Measurements from ENCODE around the gene FOXD4.
"Not testable (repeated sequence)": the region's sequence is repeated elsewhere in the genome, so short reads cannot be mapped to it uniquely, and the experiment has no call there.

Gene FOXD4

DNA sequence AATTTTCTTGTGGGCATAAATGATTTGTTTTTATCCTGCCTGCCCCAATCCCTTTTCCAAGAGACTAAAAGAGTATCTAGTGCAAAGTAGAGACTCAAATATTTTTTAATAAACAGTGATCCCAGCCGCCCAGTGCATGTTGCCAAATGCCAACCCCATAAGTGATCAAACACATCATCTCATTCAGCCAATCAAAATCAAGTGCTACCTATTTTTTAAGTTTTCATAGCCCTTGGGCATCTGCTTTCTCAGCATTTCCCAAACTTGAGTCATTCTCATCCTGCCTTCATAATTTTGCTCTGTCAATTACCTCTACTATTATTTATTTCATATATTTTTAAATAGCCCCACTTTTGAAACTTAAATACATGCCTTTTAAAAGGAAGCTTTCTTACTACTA lies 27.4 kb downstream of the FOXD4 start:
- DNase-seq: not testable (repeated sequence)

DNA sequence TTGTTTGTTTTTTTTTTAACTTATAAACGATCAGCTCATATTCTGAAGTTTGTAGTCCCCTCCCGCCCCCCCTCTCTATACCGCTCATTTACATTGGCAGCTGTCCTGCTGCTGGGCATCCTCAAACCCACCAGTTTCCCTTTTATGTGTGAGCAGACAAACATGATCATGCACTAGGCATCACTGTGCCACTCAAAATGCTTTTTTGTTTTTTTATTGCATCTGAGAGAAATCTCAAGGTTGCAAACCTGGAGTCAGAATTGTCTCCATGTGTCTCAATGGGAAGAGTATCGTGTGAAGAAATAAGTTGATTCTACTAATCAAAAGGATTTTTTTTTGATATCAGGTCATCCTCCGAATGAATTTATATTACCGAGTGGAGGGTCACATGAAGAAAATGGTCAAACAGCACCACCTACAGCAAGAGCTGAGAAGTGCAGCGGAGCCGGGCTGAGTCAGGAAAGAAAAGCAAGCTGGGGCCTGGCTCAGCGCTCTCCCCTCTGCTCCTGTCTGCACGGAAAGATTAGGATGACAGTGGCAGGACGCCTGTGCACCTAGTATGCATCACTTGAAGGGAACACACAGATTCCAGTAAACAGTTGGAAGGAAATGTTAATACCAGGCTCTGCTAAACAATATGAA lies 29.7 kb downstream of the FOXD4 start:
- peak in 1 of 2 donors; percentile 10 for DNase-seq

DNA sequence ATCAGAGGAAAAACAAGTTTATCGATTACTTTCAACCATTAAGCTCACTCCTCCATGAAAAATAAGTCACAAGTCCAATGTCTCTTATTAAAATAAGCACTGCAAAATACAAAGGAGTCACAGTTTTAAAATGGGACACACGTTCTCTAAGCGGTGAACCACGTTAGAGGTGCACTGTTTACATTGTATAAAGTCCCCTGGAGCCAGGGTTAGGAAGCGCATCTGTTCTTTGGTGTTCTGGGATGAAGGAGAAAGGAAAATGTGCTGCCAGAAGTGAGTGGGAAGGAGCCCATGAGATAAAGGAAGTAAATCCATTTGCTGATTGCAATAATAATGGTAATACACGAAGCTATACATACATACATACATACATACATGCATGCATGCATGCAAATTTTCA lies 30.4 kb downstream of the FOXD4 start:
- not testable (repeated sequence) for DNase-seq

DNA sequence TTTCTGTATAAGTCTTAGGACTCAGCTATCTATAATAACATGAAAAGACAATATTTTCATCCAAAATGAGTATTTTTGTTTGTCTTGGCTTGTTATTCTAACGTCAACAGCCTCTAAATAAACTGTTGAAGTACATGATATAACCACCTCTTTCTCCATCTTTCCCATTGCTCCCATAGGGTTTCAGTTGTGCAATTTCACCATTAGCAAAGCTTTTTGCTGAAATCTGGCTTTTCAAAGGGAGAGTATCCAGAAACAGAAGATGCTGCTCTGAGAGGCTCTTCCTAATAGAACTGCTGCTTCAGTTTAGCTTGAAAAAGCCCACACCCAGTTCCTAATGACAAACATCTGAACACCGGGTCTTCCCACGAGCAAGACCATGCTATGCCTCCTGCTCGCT lies 31.1 kb downstream of the FOXD4 start:
- not testable (repeated sequence) for DNase-seq

DNA sequence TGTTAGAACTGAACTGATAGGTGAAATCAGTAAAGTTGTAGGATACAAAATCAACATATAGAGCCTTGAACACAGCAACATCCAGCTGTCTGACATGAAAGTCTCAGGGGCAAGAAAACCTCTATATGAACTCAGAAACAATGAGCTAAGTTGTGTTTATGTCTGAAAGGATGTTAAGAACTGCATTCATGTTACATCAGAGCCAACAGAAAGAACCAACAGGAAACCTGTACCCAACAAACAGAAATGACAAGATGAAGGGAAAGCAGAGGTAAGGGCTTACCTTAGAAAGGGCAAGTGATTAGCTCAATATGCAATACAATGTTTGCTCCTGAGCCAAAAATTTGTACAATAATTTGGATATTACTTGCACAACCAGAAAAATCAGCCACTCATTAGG lies 31.5 kb downstream of the FOXD4 start:
- not testable (repeated sequence) for DNase-seq

DNA sequence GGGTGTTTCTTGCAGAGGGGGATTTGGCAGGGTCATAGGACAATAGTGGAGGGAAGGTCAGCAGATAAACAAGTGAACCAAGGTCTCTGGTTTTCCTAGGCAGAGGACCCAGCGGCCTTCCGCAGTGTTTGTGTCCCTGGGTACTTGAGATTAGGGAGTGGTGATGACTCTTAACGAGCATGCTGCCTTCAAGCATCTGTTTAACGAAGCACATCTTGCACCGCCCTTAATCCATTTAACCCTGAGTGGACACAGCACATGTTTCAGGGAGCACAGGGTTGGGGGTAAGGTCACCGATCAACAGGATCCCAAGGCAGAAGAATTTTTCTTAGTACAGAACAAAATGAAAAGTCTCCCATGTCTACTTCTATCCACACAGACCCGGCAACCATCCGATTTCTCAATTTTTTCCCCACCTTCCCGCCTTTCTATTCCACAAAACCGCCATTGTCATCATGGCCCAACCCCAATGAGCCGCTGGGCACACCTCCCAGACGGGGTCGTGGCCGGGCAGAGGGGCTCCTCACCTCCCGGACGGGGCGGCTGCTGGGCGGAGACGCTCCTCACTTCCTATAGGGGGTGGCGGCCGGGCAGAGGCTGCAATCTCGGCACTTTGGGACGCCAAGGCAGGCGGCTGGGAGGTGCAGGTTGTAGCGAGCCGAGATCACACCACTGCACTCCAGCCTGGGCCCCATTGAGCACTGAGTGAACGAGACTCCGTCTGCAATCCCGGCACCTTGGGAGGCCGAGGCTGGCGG lies 35.1 kb downstream of the FOXD4 start:
- not testable (repeated sequence) for DNase-seq

DNA sequence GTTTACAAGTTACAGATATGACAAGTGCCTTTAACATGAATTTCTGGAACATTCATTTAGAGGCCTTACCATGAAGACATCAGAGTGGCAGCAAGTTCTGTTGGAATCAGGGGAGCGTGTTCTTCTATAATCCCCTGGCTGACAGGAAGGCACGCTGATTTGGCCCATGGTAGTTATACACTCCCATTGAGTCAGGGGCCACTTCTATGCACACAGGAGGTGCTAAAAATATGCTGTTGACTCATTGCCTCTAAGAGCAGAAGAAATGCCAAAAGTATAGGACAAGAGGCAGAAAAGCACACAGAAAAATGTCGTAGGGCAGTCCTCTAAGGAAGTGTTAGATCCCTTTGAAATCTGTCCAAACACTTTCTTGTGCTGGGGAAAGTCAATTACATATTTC lies 39.9 kb downstream of the FOXD4 start:
- not testable (repeated sequence) for DNase-seq

DNA sequence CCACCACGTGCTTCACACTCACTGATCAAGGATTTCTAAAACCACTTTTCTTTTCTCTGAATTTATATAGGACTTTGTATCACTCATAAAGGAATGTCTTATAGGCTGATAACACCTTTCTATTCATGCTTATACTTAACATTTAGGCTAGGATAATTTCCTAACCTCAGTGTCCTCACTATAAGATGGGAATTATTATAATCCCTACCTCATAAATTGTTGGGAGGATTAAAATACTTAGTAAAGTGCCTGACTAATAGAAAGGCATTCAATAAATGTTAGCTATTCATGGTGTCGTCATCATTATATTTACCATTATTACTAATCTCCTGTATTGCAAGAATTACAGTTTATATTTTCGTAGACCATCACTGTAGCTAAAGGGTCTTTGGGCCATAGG lies 41.8 kb downstream of the FOXD4 start:
- DNase-seq: not testable (repeated sequence)

DNA sequence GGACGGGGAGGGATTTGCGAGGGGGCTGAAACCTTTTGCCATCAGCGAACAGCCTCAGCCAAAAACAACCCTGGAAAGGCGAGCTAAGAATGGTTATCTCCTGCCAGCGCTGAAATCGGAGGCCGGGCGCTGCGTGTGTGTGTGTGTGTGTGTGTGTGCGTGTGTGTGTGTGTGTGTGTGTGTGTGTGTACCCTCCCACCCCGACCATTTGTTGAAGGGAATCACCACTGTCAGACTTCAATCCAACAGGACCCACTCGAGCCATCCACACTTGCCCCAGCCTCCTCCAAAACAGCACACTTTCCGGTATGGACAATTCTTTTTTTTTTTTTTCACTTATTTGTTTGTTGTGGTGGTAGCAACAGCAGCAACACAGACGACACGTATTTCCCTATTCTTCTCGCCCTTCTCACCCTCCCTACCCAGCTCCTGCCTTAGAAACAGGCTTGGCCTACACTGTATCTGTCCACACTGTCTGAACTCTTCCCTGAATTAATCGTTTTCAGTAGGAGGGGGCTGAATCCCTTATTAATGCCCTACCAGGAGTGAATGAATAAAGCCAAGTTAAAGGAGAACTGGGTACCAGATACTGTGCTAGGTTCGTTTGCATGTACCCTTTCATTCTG lies 44.2 kb downstream of the FOXD4 start:
- DNase-seq: not testable (repeated sequence)

DNA sequence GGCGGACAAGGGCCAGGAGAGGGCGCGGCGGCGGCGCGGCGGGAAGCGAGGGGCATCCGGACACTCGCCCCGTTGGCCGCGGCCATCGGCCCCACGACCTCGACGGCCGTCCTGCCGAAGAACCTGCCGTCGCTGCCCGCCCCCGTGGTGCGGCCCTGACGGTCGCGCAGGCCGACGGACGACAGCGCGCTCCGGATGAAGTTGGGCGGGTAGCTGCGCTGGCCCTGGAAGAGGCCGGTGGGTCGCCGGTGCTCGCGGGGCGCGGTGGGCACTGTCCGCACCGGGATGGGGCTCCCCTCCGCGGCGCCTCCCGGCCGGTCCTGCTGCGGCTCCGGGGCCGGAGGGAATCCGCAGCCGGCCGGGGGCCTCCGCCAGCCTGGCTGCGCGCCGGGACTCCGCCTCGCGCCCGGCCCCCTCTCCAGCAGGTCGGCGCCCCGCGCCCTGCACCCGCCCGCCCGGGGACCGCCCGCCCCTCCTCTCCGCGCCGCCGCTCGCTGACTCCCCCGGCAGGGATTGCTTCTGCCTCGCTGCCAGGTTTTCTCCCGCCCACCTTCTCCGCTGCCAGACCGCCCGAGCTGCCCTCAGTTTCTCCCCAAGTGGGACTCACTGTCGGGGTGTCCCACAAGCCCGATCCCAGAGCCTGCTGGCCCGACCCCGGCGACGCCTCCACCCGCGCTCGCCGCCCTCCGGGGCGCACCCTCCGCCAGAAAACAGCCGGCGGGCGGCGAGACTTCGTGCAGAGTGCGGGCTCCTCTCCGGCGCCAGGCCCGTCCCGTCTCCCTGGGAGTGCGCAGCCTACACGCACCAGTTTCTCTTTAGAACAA lies 44.9 kb downstream of the FOXD4 start:
- not testable (repeated sequence) for DNase-seq

Data from CD4-positive, alpha-beta T cell treated with Interleukin-4 for 1 hour (primary cell).